ENCODE measurements around the gene CATSPERE.
"Not testable (repeated sequence)": the region's sequence is repeated elsewhere in the genome, so short reads cannot be mapped to it uniquely, and the experiment has no call there.

Gene CATSPERE

DNA sequence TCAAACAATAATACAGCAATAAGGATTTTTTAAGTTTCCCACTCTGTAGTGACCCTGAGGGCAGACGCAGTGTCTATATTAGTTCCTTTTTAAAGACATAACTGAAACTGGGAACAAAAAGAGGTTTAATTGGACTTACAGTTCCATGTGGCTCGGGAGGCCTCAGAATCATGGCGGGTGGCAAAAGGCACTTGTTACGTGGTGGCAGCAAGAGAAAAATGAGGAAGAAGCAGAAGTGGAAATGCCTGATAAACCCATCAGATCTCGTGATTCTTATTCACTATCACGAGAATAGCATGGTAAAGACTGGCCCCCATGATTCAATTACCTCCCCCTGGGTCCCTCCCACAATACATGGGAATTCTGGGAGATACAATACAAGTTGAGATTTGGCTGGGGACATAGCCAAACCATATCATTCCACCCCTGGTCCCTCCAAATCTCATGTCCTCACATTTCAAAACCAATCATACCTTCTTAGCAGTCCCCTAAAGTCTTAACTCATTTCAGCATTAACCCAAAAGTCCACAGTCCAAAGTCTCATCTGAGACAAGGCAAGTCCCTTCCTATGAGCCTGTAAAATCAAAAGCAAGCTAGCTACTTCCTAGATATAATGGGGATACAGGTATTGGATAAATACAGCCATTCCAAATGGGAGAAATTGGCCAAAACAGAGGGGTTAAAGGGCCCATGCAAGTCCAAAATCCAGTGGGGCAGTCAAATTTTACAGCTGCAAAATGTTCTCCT, 205.8 kb downstream of the CATSPERE start:
- not testable (repeated sequence) for DNase-seq

DNA sequence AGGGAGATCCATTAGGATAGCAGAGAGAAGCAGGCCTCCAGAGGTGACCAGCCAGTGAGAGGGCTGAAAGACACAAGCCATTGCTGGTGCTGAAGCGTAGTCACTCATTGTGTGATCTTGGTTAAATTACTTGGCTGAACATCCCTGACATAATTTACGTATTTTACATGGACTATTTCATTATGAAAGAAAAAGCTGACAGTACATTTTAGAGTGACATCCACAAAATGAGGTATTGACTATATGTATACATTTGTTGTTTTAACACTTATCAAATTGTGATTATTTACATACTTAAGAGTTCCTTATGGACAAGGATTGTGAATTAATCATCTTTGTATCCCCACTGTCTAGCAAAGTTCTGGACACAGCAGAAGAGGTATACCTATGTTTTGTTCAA, 206.7 kb downstream of the CATSPERE start:
- DNase-seq: no peak

GRCh38 chr1:244672946-244673682, 212.0 kb downstream of the CATSPERE start:
- DNase-seq: no peak

- DNase-seq: no peak
These were observed 213.4 kb downstream of the CATSPERE start for GRCh38 chr1:244674446-244674845.

DNA sequence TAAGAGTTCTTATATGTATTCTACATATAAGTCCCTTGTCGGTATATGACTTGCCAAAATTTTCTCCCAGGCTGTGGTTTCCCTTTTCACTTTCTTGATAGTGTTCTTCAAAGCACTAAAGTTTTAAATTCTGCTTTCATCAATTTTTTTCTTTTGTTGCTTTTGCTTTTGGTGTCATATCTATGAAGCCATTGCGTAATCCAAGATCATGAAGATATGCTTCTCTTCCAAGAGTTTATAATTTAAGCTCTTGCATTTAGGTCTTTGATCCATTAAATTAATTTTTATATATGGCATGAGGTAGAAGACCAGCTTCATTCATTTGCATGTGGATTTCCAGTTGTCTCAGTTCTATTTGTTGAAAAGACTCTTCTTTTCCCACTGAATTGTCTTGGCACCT, 214.1 kb downstream of the CATSPERE start:
- DNase-seq: no peak

DNA sequence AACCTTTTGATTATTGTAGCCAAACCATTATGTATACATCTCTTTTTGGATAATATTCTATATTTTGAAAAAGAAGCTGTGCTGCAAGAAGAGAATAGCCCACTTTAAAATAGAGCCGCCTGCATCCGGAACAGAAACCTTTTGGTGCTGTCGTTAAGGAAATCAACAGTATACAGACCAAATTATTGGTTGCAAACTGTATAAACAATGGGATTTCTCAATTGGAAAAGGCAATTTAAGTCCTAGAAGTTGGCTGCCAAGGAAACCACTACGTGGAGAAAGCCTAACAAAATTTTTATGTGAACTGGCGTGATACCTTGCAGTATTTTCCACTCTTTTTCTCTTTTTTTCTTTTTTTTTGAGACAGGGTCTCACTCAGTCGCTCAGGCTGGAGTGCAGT, 217.6 kb downstream of the CATSPERE start:
- DNase-seq: no peak

GRCh38 chr1:244680667-244681066, 219.6 kb downstream of the CATSPERE start:
- DNase-seq: no peak

- DNase-seq: not testable (repeated sequence)
These were observed 221.0 kb downstream of the CATSPERE start for GRCh38 chr1:244682087-244682486.

All from DMS153 (cell line).